Colon (tissue), 2 donors: ENCODE measurements around the gene OR10W1.

ENCODE experiments used
- FAIRE-seq: peaks from 2 replicates; lab custom pipeline; 2012; peaks lifted over from hg19 to GRCh38; lab: Jason Lieb, UNC
- donor health status: control.
- donor health status: control.

Gene OR10W1, protein sequence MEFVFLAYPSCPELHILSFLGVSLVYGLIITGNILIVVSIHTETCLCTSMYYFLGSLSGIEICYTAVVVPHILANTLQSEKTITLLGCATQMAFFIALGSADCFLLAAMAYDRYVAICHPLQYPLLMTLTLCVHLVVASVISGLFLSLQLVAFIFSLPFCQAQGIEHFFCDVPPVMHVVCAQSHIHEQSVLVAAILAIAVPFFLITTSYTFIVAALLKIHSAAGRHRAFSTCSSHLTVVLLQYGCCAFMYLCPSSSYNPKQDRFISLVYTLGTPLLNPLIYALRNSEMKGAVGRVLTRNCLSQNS

DNA sequence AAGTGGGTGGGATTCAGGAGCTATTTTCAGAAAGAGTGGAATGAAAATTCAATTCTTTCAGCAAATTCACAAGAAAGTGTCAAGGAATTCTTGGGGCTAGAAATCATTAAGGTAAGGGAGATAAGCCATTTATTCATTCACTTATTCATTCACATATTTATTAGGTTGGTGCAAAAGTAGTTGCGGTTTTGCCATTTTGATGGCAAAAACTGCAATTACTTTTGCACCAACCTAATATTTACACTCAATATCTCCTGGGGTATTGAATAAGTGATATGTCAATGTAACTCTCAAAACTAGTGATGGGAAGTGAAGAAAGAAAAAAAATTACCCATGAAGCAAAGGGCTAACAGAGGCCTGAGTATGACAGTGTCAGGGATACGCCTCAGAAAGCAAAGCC, at the start of gene OR10W1:
TSS of gene OR10W1 (minus strand) at position 119 of the 400 bp plus-strand sequence. CDS start 402 bp downstream, outside the sequence.
- FAIRE-seq: no peak

DNA sequence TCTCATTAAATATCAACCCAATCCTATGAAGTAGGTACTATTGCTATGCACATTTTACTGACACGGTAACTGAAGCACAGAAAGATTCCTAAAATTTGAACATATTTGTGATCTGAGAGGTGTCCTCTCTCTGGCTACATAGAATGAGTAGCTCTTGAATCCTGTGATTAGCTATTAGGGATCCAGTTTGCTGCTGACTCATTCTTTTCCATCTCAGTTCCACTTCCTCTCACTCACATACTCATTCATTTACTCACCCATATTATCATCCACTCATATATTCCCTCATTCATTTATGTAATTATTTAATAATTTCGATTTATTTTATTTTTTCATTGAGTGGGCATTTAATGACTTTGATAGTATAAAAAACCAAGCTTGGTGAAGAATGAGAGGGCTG, 48.1 kb upstream of the OR10W1 start:
- FAIRE-seq: no peak

DNA sequence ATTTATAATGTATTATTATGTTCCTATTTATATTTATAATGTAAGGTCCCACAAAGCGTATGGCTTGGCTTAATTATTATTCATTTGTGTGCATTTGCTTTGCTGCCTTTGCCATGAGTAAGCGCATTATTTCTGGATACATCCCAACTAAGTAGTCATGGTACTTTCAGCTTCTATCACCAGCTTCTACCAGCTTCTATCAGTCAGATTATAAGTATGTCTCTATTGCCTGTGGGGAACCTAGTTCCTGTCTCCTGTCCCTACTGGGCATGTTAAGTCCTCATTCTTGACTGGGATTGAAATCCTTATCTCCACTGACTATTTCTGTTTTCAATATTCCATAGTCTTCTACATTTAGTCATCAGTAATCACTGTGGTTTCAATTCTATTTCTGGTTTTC, 33.5 kb upstream of the OR10W1 start:
- FAIRE-seq: no peak

DNA sequence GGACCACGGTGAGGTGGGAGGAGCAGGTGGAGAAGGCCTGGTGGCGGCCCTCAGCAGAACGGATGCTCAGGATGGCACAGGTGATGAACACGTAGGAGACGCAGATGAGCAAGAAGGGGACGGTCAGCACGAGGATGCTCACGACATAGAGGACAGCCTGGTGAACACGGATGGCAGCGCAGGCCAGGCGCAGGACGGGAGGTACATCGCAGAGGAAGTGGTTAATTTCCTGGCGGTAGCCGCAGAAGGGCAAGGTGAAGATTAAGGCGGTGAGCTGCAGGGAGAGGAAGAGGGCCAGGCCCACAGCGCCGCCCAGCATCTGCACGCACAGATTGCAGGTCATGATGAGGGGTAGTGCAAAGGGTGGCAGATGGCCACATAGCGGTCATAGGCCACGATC, 24.0 kb upstream of the OR10W1 start:
- no peak for FAIRE-seq

DNA sequence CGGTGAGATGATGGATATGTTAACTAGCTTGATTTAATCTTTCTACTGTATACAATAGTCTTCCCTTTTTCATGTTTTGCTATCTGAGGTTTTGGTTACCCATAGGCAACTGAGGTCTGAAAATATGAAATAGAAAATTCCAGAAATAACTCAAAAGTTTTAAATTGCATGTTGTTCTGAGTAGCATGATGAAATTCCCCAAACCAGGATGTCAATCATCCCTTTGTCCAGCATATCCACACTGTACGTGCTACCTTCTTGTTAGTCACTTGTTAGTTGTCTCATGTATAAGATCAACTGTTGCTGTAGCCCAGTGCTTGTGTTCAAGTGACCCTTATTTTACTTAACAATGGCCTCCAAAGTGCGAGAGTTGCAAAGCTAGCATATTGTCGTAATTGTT, 21.2 kb upstream of the OR10W1 start:
- no peak for FAIRE-seq

DNA sequence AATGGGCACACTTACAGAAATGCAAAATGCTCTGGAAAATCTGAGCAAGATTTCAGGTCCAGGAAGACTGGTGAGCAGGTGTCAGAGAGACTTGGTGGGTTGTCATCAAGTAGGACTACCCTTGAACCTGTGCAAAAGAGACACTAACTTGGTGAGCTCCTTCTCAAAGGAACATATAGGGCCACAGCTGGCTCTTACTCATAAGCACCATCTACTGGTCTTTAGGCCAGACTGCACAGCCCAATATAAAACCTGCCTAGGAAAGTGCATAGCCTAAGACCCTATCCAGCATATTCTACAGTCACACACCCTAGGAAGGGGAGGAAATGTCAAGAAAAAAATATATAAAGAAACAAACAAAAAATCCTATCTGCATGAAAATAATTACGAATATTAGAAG, 18.2 kb upstream of the OR10W1 start:
- no peak for FAIRE-seq

GRCh38 chr11:58285483-58286040, 17.5 kb upstream of the OR10W1 start:
- no peak for FAIRE-seq

GRCh38 chr11:58276151-58276550, 8.1 kb upstream of the OR10W1 start:
- no peak for FAIRE-seq

GRCh38 chr11:58275002-58275401, 6.9 kb upstream of the OR10W1 start:
- peak; percentile 41 for FAIRE-seq

DNA sequence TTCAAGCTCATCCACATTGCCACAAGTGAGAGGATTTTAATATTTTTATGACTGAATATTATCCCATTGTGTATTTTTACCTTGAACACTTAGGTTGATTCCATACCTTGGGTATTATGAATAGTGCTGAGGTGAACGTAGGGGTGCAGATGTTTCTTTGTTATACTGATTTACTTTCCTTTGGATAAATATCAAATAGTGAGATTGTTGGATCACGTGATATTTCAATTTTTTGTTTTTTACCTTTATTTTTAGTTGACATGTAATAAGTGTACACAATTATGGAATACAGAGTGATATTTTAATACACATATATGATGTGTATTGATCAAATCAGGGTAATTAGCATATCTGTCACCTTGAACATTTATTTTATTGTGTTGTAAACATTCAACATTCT, 8.1 kb downstream of the OR10W1 start:
- FAIRE-seq: no peak

DNA sequence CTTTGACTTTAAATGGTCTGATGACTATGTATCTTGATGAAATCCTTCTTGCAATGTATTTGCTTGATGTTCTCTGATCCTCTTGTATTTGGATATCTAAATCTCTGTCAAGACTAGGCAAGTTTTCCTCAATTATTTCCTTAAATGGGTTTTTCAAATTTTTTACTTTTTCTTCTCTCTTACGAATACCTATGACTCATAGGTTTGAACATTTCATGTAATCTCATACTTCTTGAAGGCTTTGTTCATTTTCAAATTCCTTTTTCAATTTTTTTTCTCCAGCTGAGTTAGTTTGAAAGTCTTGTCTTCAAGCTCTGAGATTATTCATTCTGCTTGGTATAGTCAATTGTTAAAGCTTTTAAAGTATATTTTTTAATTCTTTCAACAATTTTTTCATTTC, 13.1 kb downstream of the OR10W1 start:
- no peak for FAIRE-seq

- no peak for FAIRE-seq
These were observed 24.1 kb downstream of the OR10W1 start for GRCh38 chr11:58243954-58244353.

DNA sequence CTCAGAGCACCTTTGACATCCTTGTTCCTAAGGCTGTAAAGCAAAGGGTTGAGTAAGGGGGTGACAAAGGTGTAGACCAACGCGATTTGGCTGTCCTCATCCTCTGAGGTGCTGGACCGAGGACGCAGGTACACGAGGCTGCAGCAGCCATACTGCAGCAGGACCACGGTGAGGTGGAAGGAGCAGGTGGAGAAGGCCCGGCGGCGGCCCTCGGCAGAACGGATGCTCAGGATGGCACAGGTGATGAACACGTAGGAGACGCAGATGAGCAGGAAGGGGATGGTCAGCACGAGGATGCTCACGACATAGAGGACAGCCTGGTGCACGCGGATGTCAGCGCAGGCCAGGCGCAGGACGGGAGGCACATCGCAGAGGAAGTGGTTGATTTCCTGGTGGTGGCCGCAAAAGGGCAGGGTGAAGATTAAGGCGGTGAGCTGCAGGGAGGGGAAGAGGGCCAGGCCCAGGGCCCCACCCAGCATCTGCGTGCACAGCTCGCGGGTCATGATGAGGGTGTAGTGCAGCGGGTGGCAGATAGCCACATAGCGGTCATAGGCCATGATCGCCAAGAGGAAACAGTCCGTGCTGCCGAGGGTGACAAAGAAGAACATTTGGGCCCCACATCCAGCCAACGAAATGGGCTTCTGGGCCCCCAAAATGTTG, 40.0 kb downstream of the OR10W1 start:
- FAIRE-seq: no peak

GRCh38 chr11:58222721-58223120, 45.3 kb downstream of the OR10W1 start:
- no peak for FAIRE-seq
